Measurements from ENCODE around the gene NELL1.

Gene NELL1

DNA sequence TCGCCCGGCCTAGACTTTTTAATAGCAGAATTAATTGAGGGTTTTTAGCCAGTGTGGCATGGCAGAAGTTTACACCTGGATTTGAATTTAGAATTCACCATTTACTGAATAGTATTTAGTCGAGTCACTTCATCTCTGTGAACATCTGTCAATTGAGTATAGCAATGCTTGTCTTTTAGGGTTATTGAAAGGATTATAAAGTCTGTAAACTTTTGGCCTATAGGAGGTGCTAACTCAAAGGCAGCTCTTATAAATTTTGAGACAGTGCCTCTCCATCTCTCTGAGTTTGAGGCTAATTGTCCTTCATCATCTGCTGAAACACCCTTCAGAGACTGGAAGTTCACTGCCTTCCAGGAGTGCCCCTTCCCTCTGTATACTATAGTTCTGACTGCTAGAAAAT, 205.0 kb downstream of the NELL1 start:
- Histone ChIP-seq H3K4me3 (ENCODE audit: low read length, poor library complexity, severe bottlenecking) (no peak overlapping the region), H3K9me3 (ENCODE audit: insufficient read depth, low read depth, low read length) (no peaks in the 10 kb centered on the region), H3K79me2 (ENCODE audit: insufficient read depth, low read length) (no peaks in the 10 kb centered on the region), H3K4me1 (ENCODE audit: insufficient read depth, low read length, poor library complexity, severe bottlenecking) (no peaks in the 10 kb centered on the region), H3K27me3 (ENCODE audit: insufficient read depth, low read length, poor library complexity, severe bottlenecking) (no peaks in the 10 kb centered on the region), H3K9me2 (replicated peaks; ENCODE audit: low read depth, low read length) (no peaks in the 10 kb centered on the region), H3K9ac (ENCODE audit: low read depth, low read length, poor library complexity, severe bottlenecking) (no peak overlapping the region), H3K36me3 (ENCODE audit: insufficient read depth, low read length) (no peaks in the 10 kb centered on the region), H3K4me2 (ENCODE audit: low read depth, low read length, poor library complexity, severe bottlenecking) (no peak overlapping the region), H2AFZ (ENCODE audit: low read length) (no peak overlapping the region), H4K20me1 (ENCODE audit: insufficient read depth, low read length, poor library complexity, severe bottlenecking) (no peaks in the 10 kb centered on the region), H3F3A (ENCODE audit: low read depth) (no peaks in the 10 kb centered on the region)
- TF ChIP-seq, protein P1, sequence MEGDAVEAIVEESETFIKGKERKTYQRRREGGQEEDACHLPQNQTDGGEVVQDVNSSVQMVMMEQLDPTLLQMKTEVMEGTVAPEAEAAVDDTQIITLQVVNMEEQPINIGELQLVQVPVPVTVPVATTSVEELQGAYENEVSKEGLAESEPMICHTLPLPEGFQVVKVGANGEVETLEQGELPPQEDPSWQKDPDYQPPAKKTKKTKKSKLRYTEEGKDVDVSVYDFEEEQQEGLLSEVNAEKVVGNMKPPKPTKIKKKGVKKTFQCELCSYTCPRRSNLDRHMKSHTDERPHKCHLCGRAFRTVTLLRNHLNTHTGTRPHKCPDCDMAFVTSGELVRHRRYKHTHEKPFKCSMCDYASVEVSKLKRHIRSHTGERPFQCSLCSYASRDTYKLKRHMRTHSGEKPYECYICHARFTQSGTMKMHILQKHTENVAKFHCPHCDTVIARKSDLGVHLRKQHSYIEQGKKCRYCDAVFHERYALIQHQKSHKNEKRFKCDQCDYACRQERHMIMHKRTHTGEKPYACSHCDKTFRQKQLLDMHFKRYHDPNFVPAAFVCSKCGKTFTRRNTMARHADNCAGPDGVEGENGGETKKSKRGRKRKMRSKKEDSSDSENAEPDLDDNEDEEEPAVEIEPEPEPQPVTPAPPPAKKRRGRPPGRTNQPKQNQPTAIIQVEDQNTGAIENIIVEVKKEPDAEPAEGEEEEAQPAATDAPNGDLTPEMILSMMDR (conservative IDR thresholded peaks at IDR 0.05; ENCODE audit: low read length): no peak
- no peak for TF ChIP-seq EZH2phosphoT487 (IDR thresholded peaks at IDR 0.05; ENCODE audit: borderline replicate concordance)

DNA sequence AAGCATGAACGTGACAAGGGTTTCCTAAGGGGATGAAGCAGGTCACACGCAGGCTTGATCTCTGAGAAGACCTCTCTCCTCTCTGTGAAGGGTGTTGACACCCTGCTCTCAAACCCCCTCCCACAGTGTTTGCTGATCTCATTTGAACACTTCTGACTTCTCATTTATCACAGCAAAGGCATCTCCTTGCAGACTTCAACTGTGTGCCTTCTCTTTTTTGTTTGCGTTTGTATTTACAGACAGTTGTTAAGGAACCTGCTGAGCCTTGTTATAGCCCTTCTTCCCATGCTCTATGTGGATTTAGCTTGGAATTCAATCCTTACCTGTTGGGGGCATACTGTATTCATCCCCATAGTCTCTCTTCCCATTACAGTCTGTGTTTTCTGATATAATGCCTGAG, 206.5 kb downstream of the NELL1 start:
- H3K9me3 ChIP-seq (ENCODE audit: insufficient read depth, low read depth, low read length): no peaks in the 10 kb centered on the region

DNA sequence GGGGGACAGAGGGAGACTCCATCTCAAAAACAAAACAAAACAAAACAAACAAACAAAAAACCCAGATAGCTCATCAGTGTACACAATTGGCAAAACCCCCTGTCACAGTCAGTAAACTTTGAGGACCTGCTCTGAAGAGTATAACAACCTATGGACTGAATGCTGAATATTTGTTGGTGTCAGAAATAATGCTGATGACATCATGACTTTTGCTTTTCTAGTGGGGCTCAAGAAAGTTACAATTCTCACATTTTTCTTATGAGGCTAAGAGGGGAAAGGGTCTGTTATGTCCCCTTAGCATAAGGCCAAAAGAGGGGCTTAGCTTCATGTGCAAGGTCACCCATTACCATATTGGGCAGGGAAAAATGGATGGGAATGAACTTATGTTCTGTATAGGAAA, 207.4 kb downstream of the NELL1 start:
- no peak overlapping the region for H3K9ac ChIP-seq (ENCODE audit: low read depth, low read length, poor library complexity, severe bottlenecking)
- no peaks in the 10 kb centered on the region for H3K9me3 ChIP-seq (ENCODE audit: insufficient read depth, low read depth, low read length)
- no peak overlapping the region for H2AFZ ChIP-seq (ENCODE audit: low read length)
- H3K36me3 ChIP-seq (ENCODE audit: insufficient read depth, low read length): no peaks in the 10 kb centered on the region
- no peaks in the 10 kb centered on the region for H3F3A ChIP-seq (ENCODE audit: low read depth)
- no peaks in the 10 kb centered on the region for H4K20me1 ChIP-seq (ENCODE audit: insufficient read depth, low read length, poor library complexity, severe bottlenecking)
- no peak overlapping the region for H3K4me3 ChIP-seq (ENCODE audit: low read length, poor library complexity, severe bottlenecking)
- H3K9me2 ChIP-seq (replicated peaks; ENCODE audit: low read depth, low read length): no peaks in the 10 kb centered on the region
- no peaks in the 10 kb centered on the region for H3K79me2 ChIP-seq (ENCODE audit: insufficient read depth, low read length)
- no peaks in the 10 kb centered on the region for H3K4me1 ChIP-seq (ENCODE audit: insufficient read depth, low read length, poor library complexity, severe bottlenecking)
- no peaks in the 10 kb centered on the region for H3K27me3 ChIP-seq (ENCODE audit: insufficient read depth, low read length, poor library complexity, severe bottlenecking)
- no peak overlapping the region for H3K4me2 ChIP-seq (ENCODE audit: low read depth, low read length, poor library complexity, severe bottlenecking)
- no peak for TF ChIP-seq EZH2phosphoT487 (IDR thresholded peaks at IDR 0.05; ENCODE audit: borderline replicate concordance)
- TF ChIP-seq, protein P1 (conservative IDR thresholded peaks at IDR 0.05; ENCODE audit: low read length): no peak

More for the DNA sequence above, 206.5 kb downstream of the NELL1 start:
- no peaks in the 10 kb centered on the region for H3F3A ChIP-seq (ENCODE audit: low read depth)
- H3K9me2 ChIP-seq (replicated peaks; ENCODE audit: low read depth, low read length): no peaks in the 10 kb centered on the region
- H3K9ac ChIP-seq (ENCODE audit: low read depth, low read length, poor library complexity, severe bottlenecking): no peak overlapping the region
- no peaks in the 10 kb centered on the region for H3K79me2 ChIP-seq (ENCODE audit: insufficient read depth, low read length)
- no peaks in the 10 kb centered on the region for H3K36me3 ChIP-seq (ENCODE audit: insufficient read depth, low read length)
- no peaks in the 10 kb centered on the region for H3K4me1 ChIP-seq (ENCODE audit: insufficient read depth, low read length, poor library complexity, severe bottlenecking)
- H2AFZ ChIP-seq (ENCODE audit: low read length): no peak overlapping the region
- H3K27me3 ChIP-seq (ENCODE audit: insufficient read depth, low read length, poor library complexity, severe bottlenecking): no peaks in the 10 kb centered on the region
- no peak overlapping the region for H3K4me2 ChIP-seq (ENCODE audit: low read depth, low read length, poor library complexity, severe bottlenecking)
- no peak for TF ChIP-seq EZH2phosphoT487 (IDR thresholded peaks at IDR 0.05; ENCODE audit: borderline replicate concordance)
- TF ChIP-seq, protein P1 (conservative IDR thresholded peaks at IDR 0.05; ENCODE audit: low read length): no peak
- H3K4me3 ChIP-seq (ENCODE audit: low read length, poor library complexity, severe bottlenecking): no peak overlapping the region
- no peaks in the 10 kb centered on the region for H4K20me1 ChIP-seq (ENCODE audit: insufficient read depth, low read length, poor library complexity, severe bottlenecking)
